ENCODE measurements around the gene MAP7D3.

DNA sequence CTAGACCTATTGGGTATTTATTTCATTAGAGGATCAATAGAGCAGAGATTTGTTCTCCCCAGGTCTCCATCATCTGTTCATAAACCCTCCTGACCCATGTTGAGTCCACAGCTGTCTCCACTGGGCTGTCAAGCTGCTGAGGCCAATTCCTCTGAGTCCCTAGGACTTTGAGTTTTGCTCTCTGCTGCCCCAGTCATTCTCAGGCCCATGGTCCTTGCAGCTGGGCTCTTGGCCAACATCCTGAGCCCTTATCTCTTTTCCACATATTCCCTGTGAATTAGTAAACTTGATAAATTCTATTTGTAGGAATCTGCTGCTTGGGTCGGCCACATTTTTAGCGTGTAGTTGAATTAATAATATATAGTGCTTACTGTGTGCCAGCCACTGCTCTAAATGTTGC is 62.0 kb downstream of the MAP7D3 start:
- TF ChIP-seq EP300 (IDR thresholded peaks at IDR 0.05; ENCODE audit: low read length) = no peak
- no peak for TF ChIP-seq SP1 (CRISPR knock-in tag; IDR thresholded peaks at IDR 0.05)
- TF ChIP-seq TEAD1 (CRISPR knock-in tag; IDR thresholded peaks at IDR 0.05) = no peak
- TF ChIP-seq, protein P1, sequence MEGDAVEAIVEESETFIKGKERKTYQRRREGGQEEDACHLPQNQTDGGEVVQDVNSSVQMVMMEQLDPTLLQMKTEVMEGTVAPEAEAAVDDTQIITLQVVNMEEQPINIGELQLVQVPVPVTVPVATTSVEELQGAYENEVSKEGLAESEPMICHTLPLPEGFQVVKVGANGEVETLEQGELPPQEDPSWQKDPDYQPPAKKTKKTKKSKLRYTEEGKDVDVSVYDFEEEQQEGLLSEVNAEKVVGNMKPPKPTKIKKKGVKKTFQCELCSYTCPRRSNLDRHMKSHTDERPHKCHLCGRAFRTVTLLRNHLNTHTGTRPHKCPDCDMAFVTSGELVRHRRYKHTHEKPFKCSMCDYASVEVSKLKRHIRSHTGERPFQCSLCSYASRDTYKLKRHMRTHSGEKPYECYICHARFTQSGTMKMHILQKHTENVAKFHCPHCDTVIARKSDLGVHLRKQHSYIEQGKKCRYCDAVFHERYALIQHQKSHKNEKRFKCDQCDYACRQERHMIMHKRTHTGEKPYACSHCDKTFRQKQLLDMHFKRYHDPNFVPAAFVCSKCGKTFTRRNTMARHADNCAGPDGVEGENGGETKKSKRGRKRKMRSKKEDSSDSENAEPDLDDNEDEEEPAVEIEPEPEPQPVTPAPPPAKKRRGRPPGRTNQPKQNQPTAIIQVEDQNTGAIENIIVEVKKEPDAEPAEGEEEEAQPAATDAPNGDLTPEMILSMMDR (IDR thresholded peaks at IDR 0.05 in 2 of 3, conservative IDR thresholded peaks at IDR 0.05 in 1 of 3; ENCODE audit: insufficient read depth in 2 of 3, low read depth in 1 of 3, low read length in 3 of 3) = no peak
- no peak for TF ChIP-seq CEBPB (tag; IDR thresholded peaks at IDR 0.05)
